Left ventricle myocardium superior (tissue), 1 donor: ENCODE measurements around the gene HDAC4. TPM values are rescaled to one million over a fixed set of nuclear protein-coding genes. Genes with fewer than 3 reads are reported as not detected.
"Not testable (repeated sequence)": the region's sequence is repeated elsewhere in the genome, so short reads cannot be mapped to it uniquely, and the experiment has no call there.

Source experiments
- ATAC-seq: fragments of 200-7000 bp; cut with Tn5 transposase; one replicate; pipeline ENCODE4 v1.9.1; 2020; ENCODE audit warnings: mild to moderate bottlenecking, moderate library complexity
- DNase-seq: peaks from one replicate; pipeline ENCODE4 v3.0.0-alpha.2; 2020
- intact Hi-C: fragments of 100-400 bp; cut with micrococcal nuclease; formaldehyde crosslinking; loops from one replicate; pipeline ENCODE4 v1.11.0; 2022
- total RNA-seq: library from RNA; stranded (reverse); fragmentation: NEBNext Ultra II Directional; extraction: Animal tissue kit (Norgen Biotek cat#: 25700); gene quantifications from one replicate; pipeline ENCODE4 v1.2.1, GENCODE V29; 2021
- donor health status: DM: no; HTN: yes; CAD: no; lungs with severe emphysema.

HDAC4 gene
- total RNA-seq, 1 donor from 2014 or later = 25.6 TPM

DNA sequence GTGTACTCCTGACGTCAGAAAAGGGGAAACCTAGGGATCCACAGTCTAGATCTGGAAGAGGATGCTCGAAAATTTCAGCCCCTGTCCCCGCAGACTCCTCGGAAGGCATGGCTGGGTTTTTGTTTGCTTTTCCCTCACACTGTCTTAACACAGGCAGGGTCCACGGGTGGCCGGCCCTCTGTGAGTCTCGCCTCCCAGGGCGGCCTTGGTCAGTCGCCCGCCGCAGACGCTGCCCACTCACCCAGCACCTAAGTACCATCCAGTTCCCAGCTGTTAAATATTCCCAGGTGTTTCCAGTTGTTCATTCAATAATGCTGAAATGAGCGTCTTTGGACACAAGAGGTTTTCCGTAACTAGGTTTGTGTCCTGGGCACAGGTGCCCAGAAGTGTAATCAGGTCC, 359.8 kb downstream of the HDAC4 start:
- intact Hi-C loops = no loop called here
- ATAC-seq (no peak), DNase-seq (no peak)

GRCh38 chr2:239040152-239040761, 360.6 kb downstream of the HDAC4 start:
- ATAC-seq (no peak), DNase-seq (no peak)
- intact Hi-C loops = no loop called here

GRCh38 chr2:239039479-239039861, 361.4 kb downstream of the HDAC4 start:
- ATAC-seq = no peak
- intact Hi-C loops = loop anchor here (10.0 kb wide), 1 partner anchor 1105 kb away; the partner anchor contains the start of gene OTOS
- no peak for DNase-seq

DNA sequence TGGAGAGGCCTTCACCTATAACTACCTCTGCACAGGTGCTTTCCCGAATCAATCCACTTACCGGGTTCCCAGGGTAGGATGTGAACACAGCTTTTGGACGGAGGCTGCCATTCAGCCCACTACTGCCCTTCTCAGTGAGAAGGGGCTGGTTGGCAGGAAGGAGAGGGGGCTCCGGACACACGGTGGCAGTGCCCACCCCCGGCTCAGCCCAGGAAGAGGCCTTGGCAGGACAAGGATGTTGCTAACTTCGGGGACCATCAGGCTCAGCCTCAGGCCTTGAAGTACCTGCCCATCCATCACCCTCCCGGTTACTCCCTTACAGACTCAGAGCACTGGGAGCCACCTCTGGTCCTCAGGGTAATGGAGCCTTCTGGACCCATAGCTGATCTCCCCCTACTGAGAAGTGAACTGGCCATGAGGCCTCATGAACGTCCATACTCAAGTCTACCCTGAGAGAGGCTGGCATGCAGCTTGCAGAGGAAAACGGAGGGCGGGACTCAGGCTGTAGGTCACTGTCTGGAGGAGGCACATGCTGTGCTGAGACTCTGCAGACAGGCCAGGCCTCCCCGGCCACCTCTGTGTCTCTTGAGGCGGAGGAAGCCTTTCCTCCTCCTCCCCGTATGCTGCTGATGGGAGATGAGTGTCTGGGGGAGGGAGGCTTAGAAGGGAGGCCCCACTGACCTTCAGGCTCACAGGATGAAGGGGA, 361.9 kb downstream of the HDAC4 start:
- DNase-seq (no peak), ATAC-seq (no peak)
- intact Hi-C loops = loop anchor here (10.0 kb wide), 1 partner anchor 1106 kb away; the partner anchor contains the start of gene OTOS

- ATAC-seq, DNase-seq: not testable (repeated sequence)
- intact Hi-C loops = loop anchor here (10.0 kb wide), 1 partner anchor 1107 kb away; the partner anchor contains the start of gene OTOS
Observed at GRCh38 chr2:239038284-239038683, 362.5 kb downstream of the HDAC4 start.

- no peak for DNase-seq
- intact Hi-C loops = loop anchor here (10.0 kb wide), 1 partner anchor 1107 kb away; the partner anchor contains the start of gene OTOS
- no peak for ATAC-seq
Observed at GRCh38 chr2:239037559-239037910, 363.3 kb downstream of the HDAC4 start.

DNA sequence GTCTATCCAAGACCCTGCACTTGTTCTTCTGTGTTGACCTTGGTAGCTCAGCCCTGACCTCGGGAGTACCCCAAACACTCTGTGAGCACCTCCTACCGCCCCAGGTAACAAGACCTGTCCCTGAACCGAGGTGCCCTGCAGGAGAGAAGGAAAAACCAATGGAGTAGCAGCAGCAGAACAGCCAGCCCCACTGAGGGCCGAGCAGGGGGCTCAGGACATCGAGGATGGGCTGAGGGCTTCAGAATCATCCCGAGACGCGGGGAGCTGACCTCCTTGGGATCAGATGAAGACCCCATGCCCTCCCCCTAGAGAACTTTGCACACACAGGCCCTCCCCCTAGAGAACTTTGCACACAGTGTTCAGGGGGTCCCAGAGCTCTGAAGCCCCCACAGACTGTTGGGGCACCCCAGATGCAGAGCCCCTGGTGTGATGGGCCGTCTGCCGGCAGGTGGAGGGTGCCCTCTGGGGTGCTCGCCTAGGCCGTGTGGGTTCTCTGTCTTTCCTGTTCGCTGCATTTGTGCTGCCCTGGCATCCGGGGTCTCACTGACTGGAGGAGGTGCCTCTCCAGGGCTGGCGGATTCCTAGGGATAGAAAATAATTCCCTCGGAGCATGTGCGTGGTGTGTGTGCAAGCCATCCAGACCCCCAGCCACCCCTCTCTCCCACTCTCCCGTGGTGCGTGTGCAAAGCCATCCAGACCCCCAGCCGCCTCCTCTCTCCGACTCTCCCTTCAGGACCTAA, 363.8 kb downstream of the HDAC4 start:
- ATAC-seq (no peak), DNase-seq (no peak)
- intact Hi-C loops = loop anchor here (10.0 kb wide), 1 partner anchor 1108 kb away; the partner anchor contains the start of gene OTOS

DNA sequence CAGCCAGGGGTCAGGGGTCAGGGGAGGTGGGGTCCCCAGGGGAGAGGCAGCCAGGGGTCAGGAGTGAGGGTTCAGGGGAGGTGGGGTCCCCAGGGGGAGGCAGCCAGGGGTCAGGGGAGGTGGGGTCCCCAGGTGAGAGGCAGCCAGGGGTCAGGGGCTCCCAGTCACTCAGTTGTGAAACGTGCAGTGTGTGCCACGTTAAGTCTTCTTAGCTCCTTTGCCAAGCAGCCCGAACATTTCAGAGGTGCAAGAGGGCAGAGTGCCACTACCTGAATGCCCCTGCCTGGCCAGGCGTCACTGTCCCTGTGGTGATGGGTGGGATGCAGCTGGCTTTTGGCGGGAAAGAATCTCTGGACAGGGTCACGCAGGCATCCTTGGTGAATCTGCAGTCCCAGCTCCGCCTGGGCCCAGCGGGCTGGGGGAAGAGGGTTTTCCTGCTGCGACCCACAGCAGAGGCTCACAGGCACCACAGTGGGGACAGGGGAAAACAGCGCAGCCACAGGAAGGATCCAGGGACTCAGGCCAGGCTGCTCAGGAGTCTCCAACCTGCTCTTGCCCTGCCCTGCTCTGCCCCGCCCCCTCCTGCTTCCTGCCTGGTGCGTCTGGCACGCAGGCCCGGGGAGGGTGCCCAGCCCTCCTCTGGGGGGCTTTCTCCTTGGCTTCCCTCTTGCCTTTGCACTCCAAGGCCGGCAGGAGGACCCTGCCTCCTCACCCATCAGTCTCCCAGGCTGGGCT, 364.7 kb downstream of the HDAC4 start:
- intact Hi-C loops = loop anchor here (10.0 kb wide), 1 partner anchor 1109 kb away; the partner anchor contains the start of gene OTOS
- no peak for DNase-seq
- ATAC-seq = no peak

- intact Hi-C loops = loop anchor here (10.0 kb wide), 1 partner anchor 1109 kb away; the partner anchor contains the start of gene OTOS
- peak; percentile 75 for DNase-seq
- ATAC-seq = peak; percentile 92
Observed at GRCh38 chr2:239035361-239035814, 365.4 kb downstream of the HDAC4 start.

DNA sequence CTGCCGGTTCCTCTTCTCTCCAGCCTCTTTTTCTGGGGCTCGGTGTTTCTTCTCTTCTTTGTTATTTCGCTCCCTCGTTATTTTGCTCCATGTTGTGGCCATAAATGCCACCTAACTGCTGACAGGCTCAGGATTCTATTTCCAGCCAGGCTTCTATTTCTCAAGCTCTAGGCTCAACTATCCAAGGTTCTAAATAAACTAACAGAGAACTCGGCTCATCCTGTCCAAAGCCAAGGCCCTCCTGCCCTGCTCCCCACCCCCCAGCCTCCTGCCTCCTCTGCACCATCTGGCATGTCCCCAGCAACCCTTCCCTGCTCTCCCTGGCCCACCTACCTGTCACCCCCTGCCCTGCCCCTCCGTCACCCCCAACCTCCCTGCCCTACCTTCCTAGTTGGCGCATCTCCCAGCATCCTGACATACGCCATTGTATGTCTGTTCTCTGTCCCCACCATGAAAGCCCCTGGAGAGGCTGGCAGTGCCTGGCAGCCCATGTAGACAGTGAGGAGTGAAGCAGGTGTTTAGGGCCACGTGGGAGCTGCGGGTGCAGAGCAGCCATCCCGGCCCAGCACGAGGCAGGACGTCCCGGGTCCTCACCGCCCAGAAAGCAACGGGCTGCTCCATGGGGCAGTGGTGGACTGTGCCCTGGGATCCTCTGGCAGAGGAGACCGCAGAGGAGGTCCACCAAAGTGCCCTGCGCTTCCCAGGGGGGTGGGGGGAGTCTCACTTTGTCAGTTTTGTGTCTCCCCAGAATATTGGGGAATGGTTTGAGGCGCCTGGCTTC, 366.1 kb downstream of the HDAC4 start:
- ATAC-seq = peak; percentile 23
- DNase-seq = no peak
- intact Hi-C loops = loop anchor here (10.0 kb wide), 1 partner anchor 1110 kb away; the partner anchor contains the start of gene OTOS

DNA sequence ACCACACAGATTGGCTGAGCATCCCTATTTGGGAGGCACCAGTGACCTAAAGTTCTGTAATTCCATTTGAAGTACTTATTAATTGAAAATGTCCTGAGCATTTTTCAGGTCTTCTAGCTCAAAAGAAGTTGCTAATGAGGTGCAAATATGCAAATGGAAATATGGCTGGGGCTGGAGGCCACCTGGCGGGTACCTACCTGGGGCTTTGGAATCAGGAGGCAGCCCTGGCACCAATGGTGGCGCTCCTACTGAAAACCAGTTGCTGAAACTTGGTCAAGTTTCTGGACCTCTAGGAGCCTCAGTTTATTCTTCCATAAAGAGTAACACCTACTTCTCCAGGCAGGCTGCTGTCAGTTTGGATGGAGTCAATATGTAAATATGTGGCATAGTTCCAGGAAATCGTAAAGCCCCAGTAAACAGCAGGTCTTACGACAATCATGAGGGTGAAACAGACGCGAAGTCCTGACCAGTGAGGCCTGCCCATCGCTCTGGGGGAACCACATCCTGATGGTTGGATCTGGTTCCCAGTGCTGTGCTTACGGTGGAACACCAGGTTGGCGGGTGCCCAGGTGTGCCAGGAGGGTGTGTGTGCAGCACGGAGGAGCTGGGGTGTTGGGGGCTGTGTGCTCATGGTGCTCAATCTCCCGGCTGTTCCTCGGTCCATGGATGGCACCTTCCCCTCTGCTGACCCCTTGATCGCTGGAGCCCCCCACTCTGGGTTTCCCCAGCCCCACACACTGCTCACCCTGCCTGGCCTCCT, 366.8 kb downstream of the HDAC4 start:
- intact Hi-C loops = loop anchor here (10.0 kb wide), 1 partner anchor 1111 kb away; the partner anchor contains the start of gene OTOS
- no peak for ATAC-seq
- no peak for DNase-seq

- intact Hi-C loops = loop anchor here (10.0 kb wide), 1 partner anchor 1115 kb away; the partner anchor contains the start of gene OTOS
- DNase-seq (no peak), ATAC-seq (no peak)
Observed at GRCh38 chr2:239029958-239030357, 370.9 kb downstream of the HDAC4 start.

DNA sequence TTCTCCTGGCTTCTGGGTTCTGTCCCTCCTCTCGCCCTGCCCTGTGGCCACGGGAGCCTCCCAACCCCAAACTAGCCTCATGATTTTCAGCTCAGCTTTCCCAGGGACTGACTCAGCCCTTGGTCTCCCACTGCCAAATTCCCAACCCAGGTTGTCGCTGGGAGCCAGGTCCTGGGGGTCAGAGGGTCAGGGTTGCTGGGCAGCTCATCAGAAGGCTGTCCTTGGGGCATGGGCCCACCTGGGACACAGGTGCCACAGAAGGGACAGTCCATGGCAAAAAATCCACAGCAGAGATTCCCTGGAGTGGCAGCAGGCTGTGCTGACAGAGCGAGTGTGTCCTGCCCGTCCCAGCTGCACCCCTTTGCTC, 372.6 kb downstream of the HDAC4 start:
- intact Hi-C loops = no loop called here

GRCh38 chr2:239027391-239028252, 373.2 kb downstream of the HDAC4 start:
- peak; percentile 24 for DNase-seq
- ATAC-seq = no peak
- intact Hi-C loops = no loop called here

More for the DNA sequence above, 372.6 kb downstream of the HDAC4 start:
- DNase-seq (peak; percentile 7), ATAC-seq (no peak)

GRCh38 chr2:239026711-239027361, 374.0 kb downstream of the HDAC4 start:
- ATAC-seq = peak; percentile 64

GRCh38 chr2:239025951-239026461, 374.8 kb downstream of the HDAC4 start:
- ATAC-seq (no peak), DNase-seq (peak; percentile 8)
- intact Hi-C loops = no loop called here

More at GRCh38 chr2:239026711-239027361, 374.0 kb downstream of the HDAC4 start:
- DNase-seq = peak; percentile 39
- intact Hi-C loops = no loop called here
